ENCODE data around the gene ICOSLG.
"Not testable (repeated sequence)": the region's sequence is repeated elsewhere in the genome, so short reads cannot be mapped to it uniquely, and the experiment has no call there.

DNA sequence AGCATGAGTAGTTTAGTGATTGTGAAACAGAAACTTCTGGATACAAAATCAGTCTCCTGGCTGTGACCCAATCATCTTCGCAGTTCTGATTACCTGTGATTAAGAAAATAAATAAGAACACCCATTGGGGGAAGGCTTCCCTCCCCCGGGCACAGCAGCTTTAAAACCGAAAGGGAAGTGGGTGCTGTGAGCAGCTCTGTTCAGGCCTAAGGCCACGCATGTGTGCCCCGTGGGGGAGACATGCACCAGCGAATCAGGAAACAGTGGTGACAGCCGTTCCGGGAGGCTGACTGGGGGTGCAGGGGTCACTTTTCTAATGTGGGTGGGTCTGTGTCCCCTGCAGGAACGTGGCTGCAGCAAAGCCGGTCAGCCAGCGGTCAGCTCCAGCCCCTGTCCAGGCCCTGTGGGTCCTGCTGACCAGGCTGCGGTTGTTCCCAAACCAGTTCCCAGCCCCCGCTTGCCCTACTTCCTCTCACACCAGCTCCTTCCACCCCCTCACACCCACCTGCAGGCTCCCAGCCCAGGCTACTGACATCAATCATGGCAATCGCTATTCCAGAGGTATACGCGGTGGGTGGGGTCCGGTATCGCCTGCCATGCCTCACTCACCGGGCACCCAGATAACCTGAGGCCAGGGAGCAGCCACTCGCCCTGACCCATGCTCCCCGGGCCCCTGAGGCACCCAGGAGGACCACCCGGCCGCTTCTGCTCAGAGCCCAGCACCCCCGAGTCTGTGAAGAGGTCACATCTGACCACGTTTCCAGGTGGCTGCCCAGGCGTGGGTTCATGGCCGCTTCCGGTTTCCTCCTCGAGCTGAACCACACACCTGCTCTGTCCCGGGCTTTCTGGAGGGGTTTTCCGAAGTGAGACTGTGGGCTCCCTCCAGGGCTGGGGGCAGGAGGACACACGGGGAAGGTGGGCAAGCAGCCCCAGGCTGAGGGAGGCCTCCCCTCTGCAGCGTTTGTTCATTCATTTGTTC is 33.8 kb downstream of the ICOSLG start:
- not testable (repeated sequence) for TF ChIP-seq EZH2 (IDR thresholded peaks at IDR 0.05; ENCODE audit: borderline replicate concordance); EZH2phosphoT487 (IDR thresholded peaks at IDR 0.05; ENCODE audit: low read depth, severe bottlenecking, unreplicated experiment)
- TF ChIP-seq, protein P1, sequence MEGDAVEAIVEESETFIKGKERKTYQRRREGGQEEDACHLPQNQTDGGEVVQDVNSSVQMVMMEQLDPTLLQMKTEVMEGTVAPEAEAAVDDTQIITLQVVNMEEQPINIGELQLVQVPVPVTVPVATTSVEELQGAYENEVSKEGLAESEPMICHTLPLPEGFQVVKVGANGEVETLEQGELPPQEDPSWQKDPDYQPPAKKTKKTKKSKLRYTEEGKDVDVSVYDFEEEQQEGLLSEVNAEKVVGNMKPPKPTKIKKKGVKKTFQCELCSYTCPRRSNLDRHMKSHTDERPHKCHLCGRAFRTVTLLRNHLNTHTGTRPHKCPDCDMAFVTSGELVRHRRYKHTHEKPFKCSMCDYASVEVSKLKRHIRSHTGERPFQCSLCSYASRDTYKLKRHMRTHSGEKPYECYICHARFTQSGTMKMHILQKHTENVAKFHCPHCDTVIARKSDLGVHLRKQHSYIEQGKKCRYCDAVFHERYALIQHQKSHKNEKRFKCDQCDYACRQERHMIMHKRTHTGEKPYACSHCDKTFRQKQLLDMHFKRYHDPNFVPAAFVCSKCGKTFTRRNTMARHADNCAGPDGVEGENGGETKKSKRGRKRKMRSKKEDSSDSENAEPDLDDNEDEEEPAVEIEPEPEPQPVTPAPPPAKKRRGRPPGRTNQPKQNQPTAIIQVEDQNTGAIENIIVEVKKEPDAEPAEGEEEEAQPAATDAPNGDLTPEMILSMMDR (IDR thresholded peaks at IDR 0.05; ENCODE audit: poor library complexity) = not testable (repeated sequence)

Data from hepatocyte (in vitro differentiated cells).